ENCODE measurements around the gene TKTL1.

GRCh38 chrX:154378059-154378798, 82.6 kb downstream of the TKTL1 start:
- no peak for TF ChIP-seq CTCF (IDR thresholded peaks at IDR 0.05; ENCODE audit: insufficient read depth, low read length, poor library complexity, severe bottlenecking)
- no peak for TF ChIP-seq EZH2phosphoT487 (conservative IDR thresholded peaks at IDR 0.05; ENCODE audit: low read length)
